Measurements from ENCODE around the gene ZNF221. TPM values are rescaled to one million over a fixed set of nuclear protein-coding genes. Genes with fewer than 3 reads are reported as not detected.

Gene ZNF221
- total and polyA plus RNA-seq, 2 experiments from 2014 or later: 0.54 to 9.3 TPM

GRCh38 chr19:43976732-43977131 lies 25.7 kb downstream of the ZNF221 start:
- H3K4me1 ChIP-seq (ENCODE audit: low read depth): no peaks in the 10 kb centered on the region
- H3K4me3 ChIP-seq: no peak overlapping the region
- no peaks in the 10 kb centered on the region for H3K27me3 ChIP-seq
- no peaks in the 10 kb centered on the region for H3K9me3 ChIP-seq (ENCODE audit: low read depth)
- DNase-seq (ENCODE audit: low read depth in 1 of 2, low spot score in 1 of 2): no peak
- H3K27ac ChIP-seq: no peak overlapping the region
- no peaks in the 10 kb centered on the region for H3K36me3 ChIP-seq
- TF ChIP-seq CTCF (IDR thresholded peaks at IDR 0.05; ENCODE audit: low read depth, low read length): no peak

DNA sequence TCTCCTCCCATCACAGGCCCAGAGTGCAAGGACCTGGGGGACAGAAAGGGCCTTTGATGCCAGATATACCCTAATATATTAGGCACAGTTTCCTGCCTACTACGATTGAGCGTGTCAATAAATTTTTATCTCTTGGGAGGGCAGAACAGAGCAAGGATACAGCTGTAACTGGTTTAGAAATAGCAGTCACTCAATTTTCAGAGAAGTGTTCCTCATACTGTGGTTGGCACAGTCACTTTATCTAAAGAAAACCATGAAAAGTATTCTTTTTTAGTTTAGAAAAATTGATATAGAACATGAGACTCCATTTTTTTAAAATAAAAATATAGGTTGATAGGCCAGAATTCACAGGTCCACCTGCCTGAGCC lies 32.5 kb downstream of the ZNF221 start:
- H3K4me1 ChIP-seq (ENCODE audit: low read depth): no peaks in the 10 kb centered on the region
- peak overlapping the region; percentile 61 for H3K27ac ChIP-seq
- H3K27me3 ChIP-seq: no peaks in the 10 kb centered on the region
- no peak for TF ChIP-seq CTCF (IDR thresholded peaks at IDR 0.05; ENCODE audit: low read depth, low read length)
- peak overlapping the region; percentile 96 for H3K4me3 ChIP-seq
- no peaks in the 10 kb centered on the region for H3K9me3 ChIP-seq (ENCODE audit: low read depth)
- H3K36me3 ChIP-seq: no peaks in the 10 kb centered on the region
- no peak for DNase-seq (ENCODE audit: low read depth in 1 of 2, low spot score in 1 of 2)

GRCh38 chr19:43983912-43984686 lies 33.1 kb downstream of the ZNF221 start, which contains the start of gene ZNF155:
TSS of gene ZNF155 (plus strand) at chr19:43984188. CDS start at chr19:43988544, 4,356 bp downstream.
- H3K4me1 ChIP-seq (ENCODE audit: low read depth): no peaks in the 10 kb centered on the region
- no peak for TF ChIP-seq CTCF (IDR thresholded peaks at IDR 0.05; ENCODE audit: low read depth, low read length)
- peak within 1 kb of the TSS; percentile 96 for H3K4me3 ChIP-seq
- no peaks in the 10 kb centered on the region for H3K27me3 ChIP-seq
- DNase-seq (ENCODE audit: low read depth in 1 of 2, low spot score in 1 of 2): peak; percentile 95 to 99
- peaks cover 1% of the 10 kb centered on the region for H3K36me3 ChIP-seq
- peak within 1 kb of the TSS; percentile 61 for H3K27ac ChIP-seq
- H3K9me3 ChIP-seq (ENCODE audit: low read depth): no peaks in the 10 kb centered on the region

- H3K27me3 ChIP-seq: no peaks in the 10 kb centered on the region
- no peak for TF ChIP-seq CTCF (IDR thresholded peaks at IDR 0.05; ENCODE audit: low read depth, low read length)
- peak overlapping the region; percentile 55 for H3K27ac ChIP-seq
- peaks cover 5% of the 10 kb centered on the region for H3K36me3 ChIP-seq
- peak overlapping the region; percentile 96 for H3K4me3 ChIP-seq
- DNase-seq (ENCODE audit: low read depth in 1 of 2, low spot score in 1 of 2): no peak
- H3K9me3 ChIP-seq (ENCODE audit: low read depth): no peaks in the 10 kb centered on the region
- no peaks in the 10 kb centered on the region for H3K4me1 ChIP-seq (ENCODE audit: low read depth)
Measured at GRCh38 chr19:43984687-43985000, 33.6 kb downstream of the ZNF221 start.

GRCh38 chr19:43997631-43998290 lies 46.7 kb downstream of the ZNF221 start:
- TF ChIP-seq CTCF (IDR thresholded peaks at IDR 0.05; ENCODE audit: low read depth, low read length): no peak
- Histone ChIP-seq H3K9me3 (ENCODE audit: low read depth) (no peaks in the 10 kb centered on the region), H3K4me1 (ENCODE audit: low read depth) (peaks cover 4% of the 10 kb centered on the region), H3K27me3 (no peaks in the 10 kb centered on the region), H3K27ac (no peak overlapping the region), H3K4me3 (no peak overlapping the region), H3K36me3 (peaks cover 22% of the 10 kb centered on the region)
- DNase-seq (ENCODE audit: low read depth in 1 of 2, low spot score in 1 of 2): peak in 1 of 2 donors; percentile 31
